Measurements from ENCODE around the gene POGZ. TPM values are rescaled to one million over a fixed set of nuclear protein-coding genes. Genes with fewer than 3 reads are reported as not detected.

The POGZ gene
- total RNA-seq, 1 donor from 2014 or later: 146 TPM

DNA sequence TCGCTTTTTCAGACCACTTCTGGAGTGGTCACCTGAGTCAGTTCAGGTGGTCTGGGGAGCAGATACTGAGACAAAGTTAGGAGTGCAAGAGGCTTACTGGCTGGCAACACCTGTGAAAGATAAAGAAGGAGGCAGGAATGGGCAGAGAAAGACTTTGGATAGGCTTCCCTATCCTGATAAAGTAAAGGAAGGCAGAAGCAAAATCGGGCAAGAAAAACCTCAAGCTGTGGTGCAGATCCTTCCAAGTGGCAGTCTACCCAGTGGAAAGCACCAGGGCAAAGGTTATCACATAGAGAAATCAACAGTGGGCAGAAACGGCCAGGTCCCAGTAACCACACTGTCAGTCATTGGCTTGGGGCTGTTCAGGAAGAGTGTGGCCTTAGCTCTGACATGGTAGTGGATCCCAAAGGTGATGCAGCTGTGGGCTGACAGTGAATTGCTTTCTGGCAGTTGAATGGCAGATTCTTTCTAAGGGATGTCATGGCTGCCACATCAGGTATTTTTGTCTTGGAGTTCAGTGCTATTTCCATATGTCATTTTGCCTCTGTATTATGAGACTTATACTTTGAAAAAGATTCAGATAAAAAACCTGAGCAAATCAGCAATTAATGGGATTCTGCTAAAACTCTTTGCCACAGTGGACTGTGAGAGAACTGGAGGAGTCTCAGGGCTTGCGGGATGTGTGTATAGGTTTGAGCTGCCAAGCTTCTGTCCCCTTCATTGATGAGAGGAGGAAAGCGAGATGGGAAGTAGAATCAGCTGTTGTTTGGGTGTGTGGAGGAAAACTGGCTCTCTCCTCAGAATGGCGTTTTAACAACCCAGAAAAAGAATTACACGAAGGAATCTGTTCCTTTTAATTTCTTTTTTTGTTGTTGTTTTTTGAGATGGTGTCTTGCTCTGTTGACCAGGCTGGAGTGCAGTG, 43.8 kb upstream of the POGZ start:
- no peaks in the 10 kb centered on the region for H3K4me1 Mint-ChIP-seq (ENCODE audit: low read depth, unreplicated experiment)
- H3K27me3 Mint-ChIP-seq (ENCODE audit: unreplicated experiment): peaks cover 2% of the 10 kb centered on the region
- TF ChIP-seq, protein P1, sequence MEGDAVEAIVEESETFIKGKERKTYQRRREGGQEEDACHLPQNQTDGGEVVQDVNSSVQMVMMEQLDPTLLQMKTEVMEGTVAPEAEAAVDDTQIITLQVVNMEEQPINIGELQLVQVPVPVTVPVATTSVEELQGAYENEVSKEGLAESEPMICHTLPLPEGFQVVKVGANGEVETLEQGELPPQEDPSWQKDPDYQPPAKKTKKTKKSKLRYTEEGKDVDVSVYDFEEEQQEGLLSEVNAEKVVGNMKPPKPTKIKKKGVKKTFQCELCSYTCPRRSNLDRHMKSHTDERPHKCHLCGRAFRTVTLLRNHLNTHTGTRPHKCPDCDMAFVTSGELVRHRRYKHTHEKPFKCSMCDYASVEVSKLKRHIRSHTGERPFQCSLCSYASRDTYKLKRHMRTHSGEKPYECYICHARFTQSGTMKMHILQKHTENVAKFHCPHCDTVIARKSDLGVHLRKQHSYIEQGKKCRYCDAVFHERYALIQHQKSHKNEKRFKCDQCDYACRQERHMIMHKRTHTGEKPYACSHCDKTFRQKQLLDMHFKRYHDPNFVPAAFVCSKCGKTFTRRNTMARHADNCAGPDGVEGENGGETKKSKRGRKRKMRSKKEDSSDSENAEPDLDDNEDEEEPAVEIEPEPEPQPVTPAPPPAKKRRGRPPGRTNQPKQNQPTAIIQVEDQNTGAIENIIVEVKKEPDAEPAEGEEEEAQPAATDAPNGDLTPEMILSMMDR (IDR thresholded peaks at IDR 0.05; ENCODE audit: partially characterized antibody, unreplicated experiment): no peak
- H3K27ac Mint-ChIP-seq (ENCODE audit: unreplicated experiment): no peak overlapping the region
- peak overlapping the region; percentile 4 for H3K4me3 Mint-ChIP-seq (ENCODE audit: unreplicated experiment)
- no peak for DNase-seq
- no peaks in the 10 kb centered on the region for H3K36me3 Mint-ChIP-seq (ENCODE audit: unreplicated experiment)
- H3K9me3 Mint-ChIP-seq (ENCODE audit: unreplicated experiment): peaks cover 7% of the 10 kb centered on the region

DNA sequence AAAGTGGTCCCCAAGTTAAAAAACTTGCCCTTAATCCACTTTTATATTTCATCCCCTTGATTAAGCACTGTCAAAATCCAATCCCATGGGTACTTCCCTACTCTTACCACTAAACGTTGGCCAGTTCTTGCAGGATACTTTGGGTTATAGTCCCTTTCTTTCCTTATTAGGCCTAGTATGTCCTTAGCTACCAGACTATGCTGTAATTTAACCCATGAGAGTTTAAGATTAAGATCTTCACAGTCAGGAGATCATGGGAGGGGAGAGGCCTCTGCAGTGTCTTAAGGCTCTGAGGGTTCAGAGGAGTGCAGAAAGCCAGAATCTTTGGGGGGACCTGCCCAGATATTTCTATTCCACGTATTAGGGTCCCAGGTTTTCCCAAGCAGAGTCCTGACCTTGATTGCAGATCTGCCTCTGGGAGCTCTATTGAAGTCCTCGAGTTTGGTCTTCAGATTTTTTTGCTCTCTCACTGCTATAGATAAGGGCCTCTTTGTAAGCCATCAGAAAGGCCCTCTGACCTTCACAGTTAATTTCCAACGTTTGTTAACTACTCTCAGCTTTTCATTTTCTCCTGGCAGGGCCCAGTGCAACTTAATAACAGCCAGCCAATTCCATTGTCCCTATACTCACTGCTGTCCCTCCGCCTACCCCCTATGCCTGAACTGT, 42.9 kb upstream of the POGZ start:
- Mint-ChIP-seq H3K36me3 (ENCODE audit: unreplicated experiment) (no peaks in the 10 kb centered on the region), H3K4me3 (ENCODE audit: unreplicated experiment) (no peak overlapping the region), H3K9me3 (ENCODE audit: unreplicated experiment) (peaks cover 7% of the 10 kb centered on the region), H3K27me3 (ENCODE audit: unreplicated experiment) (peaks cover 2% of the 10 kb centered on the region), H3K27ac (ENCODE audit: unreplicated experiment) (no peak overlapping the region), H3K4me1 (ENCODE audit: low read depth, unreplicated experiment) (no peaks in the 10 kb centered on the region)
- TF ChIP-seq, protein P1 (IDR thresholded peaks at IDR 0.05; ENCODE audit: partially characterized antibody, unreplicated experiment): no peak
- no peak for DNase-seq

DNA sequence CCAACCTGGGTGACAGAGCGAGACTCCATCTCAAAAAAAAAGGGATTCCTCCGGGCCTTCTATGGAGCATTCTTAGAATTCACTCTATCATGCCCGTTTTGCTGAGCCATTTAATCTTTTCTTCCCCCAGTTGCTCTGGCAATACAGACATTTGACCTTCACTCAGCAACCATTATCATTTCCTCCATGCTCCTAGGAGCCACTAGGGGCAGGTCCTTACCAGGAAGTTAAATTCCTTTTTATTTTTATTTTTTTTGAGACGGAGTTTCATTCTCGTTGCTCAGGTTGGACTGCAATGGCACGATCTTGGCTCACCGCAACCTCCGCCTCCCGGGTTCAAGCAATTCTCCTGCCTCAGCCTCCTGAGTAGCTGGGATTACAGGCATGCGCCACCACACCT, 42.2 kb upstream of the POGZ start:
- Mint-ChIP-seq H3K27me3 (ENCODE audit: unreplicated experiment) (peaks cover 2% of the 10 kb centered on the region), H3K4me3 (ENCODE audit: unreplicated experiment) (no peak overlapping the region), H3K9me3 (ENCODE audit: unreplicated experiment) (peaks cover 7% of the 10 kb centered on the region), H3K4me1 (ENCODE audit: low read depth, unreplicated experiment) (no peaks in the 10 kb centered on the region), H3K27ac (ENCODE audit: unreplicated experiment) (no peak overlapping the region), H3K36me3 (ENCODE audit: unreplicated experiment) (no peaks in the 10 kb centered on the region)
- TF ChIP-seq, protein P1 (IDR thresholded peaks at IDR 0.05; ENCODE audit: partially characterized antibody, unreplicated experiment): peak; percentile 15
- no peak for DNase-seq

DNA sequence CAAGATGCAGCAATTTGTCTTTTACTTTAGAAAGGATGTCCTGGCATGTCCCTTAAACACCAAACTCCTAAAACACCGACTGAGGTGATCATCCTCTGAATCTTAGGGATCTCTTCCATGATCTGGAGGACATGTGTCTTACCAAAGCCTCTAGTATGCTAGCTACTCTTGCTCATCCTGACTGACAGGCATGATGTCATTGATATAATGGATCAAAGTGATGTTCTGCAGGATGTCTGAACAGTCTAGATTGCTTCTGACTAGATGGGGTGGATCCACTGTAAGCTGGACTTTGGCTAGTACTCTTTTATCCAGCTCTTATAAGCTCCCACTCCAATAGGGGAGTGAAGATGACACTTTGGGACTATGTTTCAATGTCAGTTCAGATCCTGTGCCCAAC, 40.6 kb upstream of the POGZ start:
- H3K4me1 Mint-ChIP-seq (ENCODE audit: low read depth, unreplicated experiment): no peaks in the 10 kb centered on the region
- TF ChIP-seq, protein P1 (IDR thresholded peaks at IDR 0.05; ENCODE audit: partially characterized antibody, unreplicated experiment): no peak
- H3K36me3 Mint-ChIP-seq (ENCODE audit: unreplicated experiment): no peaks in the 10 kb centered on the region
- H3K9me3 Mint-ChIP-seq (ENCODE audit: unreplicated experiment): peaks cover 2% of the 10 kb centered on the region
- no peak for DNase-seq
- H3K27ac Mint-ChIP-seq (ENCODE audit: unreplicated experiment): no peak overlapping the region
- no peak overlapping the region for H3K4me3 Mint-ChIP-seq (ENCODE audit: unreplicated experiment)
- H3K27me3 Mint-ChIP-seq (ENCODE audit: unreplicated experiment): peaks cover 2% of the 10 kb centered on the region

DNA sequence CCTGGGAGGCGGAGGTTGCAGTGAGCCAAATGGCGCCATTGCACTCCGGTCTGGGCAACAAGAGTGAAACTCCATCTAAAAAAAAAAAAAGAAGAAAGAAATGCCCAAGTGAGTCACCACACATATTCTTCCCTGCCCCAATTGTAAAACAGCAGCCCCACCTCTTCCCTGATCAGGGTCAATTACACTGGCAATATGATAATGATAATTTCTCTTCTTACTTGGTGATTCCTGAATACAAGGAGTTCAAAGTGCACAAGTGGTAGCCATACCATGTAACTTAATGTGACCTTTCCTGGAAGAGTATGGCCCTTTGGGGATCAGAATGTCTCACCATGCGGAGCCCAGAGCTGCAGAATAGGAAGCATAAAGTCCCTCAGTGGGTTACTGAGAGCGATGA, 40.1 kb upstream of the POGZ start:
- Mint-ChIP-seq H3K27me3 (ENCODE audit: unreplicated experiment) (peaks cover 2% of the 10 kb centered on the region), H3K4me3 (ENCODE audit: unreplicated experiment) (no peak overlapping the region), H3K9me3 (ENCODE audit: unreplicated experiment) (peaks cover 2% of the 10 kb centered on the region), H3K36me3 (ENCODE audit: unreplicated experiment) (no peaks in the 10 kb centered on the region), H3K27ac (ENCODE audit: unreplicated experiment) (no peak overlapping the region), H3K4me1 (ENCODE audit: low read depth, unreplicated experiment) (no peaks in the 10 kb centered on the region)
- no peak for DNase-seq
- TF ChIP-seq, protein P1 (IDR thresholded peaks at IDR 0.05; ENCODE audit: partially characterized antibody, unreplicated experiment): no peak
